ENCODE results near the gene COLQ. TPM values are rescaled to one million over a fixed set of nuclear protein-coding genes. Genes with fewer than 3 reads are reported as not detected.

COLQ gene
- polyA plus RNA-seq, 1 experiment = 1.6 TPM

- CTCF ChIA-PET = no interaction called here
- POLR2A ChIA-PET = no interaction called here
- Histone ChIP-seq H3K4me3 (ENCODE audit: low read depth, low read length) (no peak overlapping the region), H3K36me3 (ENCODE audit: control insufficient read depth, insufficient read depth, low read length) (no peaks in the 10 kb centered on the region), H3K27me3 (ENCODE audit: control insufficient read depth, insufficient read depth, low read length) (peaks cover 2% of the 10 kb centered on the region)
- no peak for DNase-seq (ENCODE audit: low read depth)
- TF ChIP-seq CTCF (IDR thresholded peaks at IDR 0.05; ENCODE audit: insufficient read depth, low read depth, low read length) = no peak
Measured at GRCh38 chr3:15493436-15493835, 28.1 kb downstream of the COLQ start.

GRCh38 chr3:15492847-15493360 lies 28.6 kb downstream of the COLQ start:
- ChIA-PET POLR2A (no interaction called here), CTCF (no interaction called here)
- H3K27me3 ChIP-seq (ENCODE audit: control insufficient read depth, insufficient read depth, low read length) = no peaks in the 10 kb centered on the region
- no peak for TF ChIP-seq CTCF (IDR thresholded peaks at IDR 0.05; ENCODE audit: insufficient read depth, low read depth, low read length)
- no peak for DNase-seq (ENCODE audit: low read depth)
- H3K4me3 ChIP-seq (ENCODE audit: low read depth, low read length) = no peak overlapping the region
- H3K36me3 ChIP-seq (ENCODE audit: control insufficient read depth, insufficient read depth, low read length) = no peaks in the 10 kb centered on the region

- Histone ChIP-seq H3K4me3 (ENCODE audit: low read depth, low read length) (no peak overlapping the region), H3K36me3 (ENCODE audit: control insufficient read depth, insufficient read depth, low read length) (no peaks in the 10 kb centered on the region), H3K27me3 (ENCODE audit: control insufficient read depth, insufficient read depth, low read length) (no peaks in the 10 kb centered on the region; the same call in 1 of the 2 replicates)
- DNase-seq (ENCODE audit: low read depth) = no peak
- no peak for TF ChIP-seq CTCF (IDR thresholded peaks at IDR 0.05; ENCODE audit: insufficient read depth, low read depth, low read length)
- CTCF ChIA-PET = no interaction called here
- POLR2A ChIA-PET = no interaction called here
Measured at GRCh38 chr3:15491143-15491542, 30.4 kb downstream of the COLQ start.

- TF ChIP-seq CTCF (IDR thresholded peaks at IDR 0.05; ENCODE audit: insufficient read depth, low read depth, low read length) = no peak
- no peak overlapping the region for H3K4me3 ChIP-seq (ENCODE audit: low read depth, low read length)
- POLR2A ChIA-PET = no interaction called here
- DNase-seq (ENCODE audit: low read depth) = no peak
- CTCF ChIA-PET = no interaction called here
- H3K27me3 ChIP-seq (ENCODE audit: control insufficient read depth, insufficient read depth, low read length) = no peaks in the 10 kb centered on the region; the same call in 1 of the 2 replicates
- no peaks in the 10 kb centered on the region for H3K36me3 ChIP-seq (ENCODE audit: control insufficient read depth, insufficient read depth, low read length)
Measured at GRCh38 chr3:15490158-15490557, 31.3 kb downstream of the COLQ start.

GRCh38 chr3:15488002-15488401 lies 33.5 kb downstream of the COLQ start:
- DNase-seq (ENCODE audit: low read depth) = no peak
- CTCF ChIA-PET = no interaction called here
- POLR2A ChIA-PET = no interaction called here

More at GRCh38 chr3:15488002-15488401, 33.5 kb downstream of the COLQ start:
- TF ChIP-seq CTCF (IDR thresholded peaks at IDR 0.05; ENCODE audit: insufficient read depth, low read depth, low read length) = no peak
- Histone ChIP-seq H3K4me3 (ENCODE audit: low read depth, low read length) (no peak overlapping the region), H3K27me3 (ENCODE audit: control insufficient read depth, insufficient read depth, low read length) (no peaks in the 10 kb centered on the region; the same call in 1 of the 2 replicates), H3K36me3 (ENCODE audit: control insufficient read depth, insufficient read depth, low read length) (no peaks in the 10 kb centered on the region)
